Measurements from ENCODE around the gene ADAMTSL1. TPM values are rescaled to one million over a fixed set of nuclear protein-coding genes. Genes with fewer than 3 reads are reported as not detected.
A peak's percentile ranks its signal among the peaks of the same experiment; 100 is the strongest.

The ADAMTSL1 gene
- total RNA-seq, 1 experiment from 2014 or later, result 1.2 TPM

DNA sequence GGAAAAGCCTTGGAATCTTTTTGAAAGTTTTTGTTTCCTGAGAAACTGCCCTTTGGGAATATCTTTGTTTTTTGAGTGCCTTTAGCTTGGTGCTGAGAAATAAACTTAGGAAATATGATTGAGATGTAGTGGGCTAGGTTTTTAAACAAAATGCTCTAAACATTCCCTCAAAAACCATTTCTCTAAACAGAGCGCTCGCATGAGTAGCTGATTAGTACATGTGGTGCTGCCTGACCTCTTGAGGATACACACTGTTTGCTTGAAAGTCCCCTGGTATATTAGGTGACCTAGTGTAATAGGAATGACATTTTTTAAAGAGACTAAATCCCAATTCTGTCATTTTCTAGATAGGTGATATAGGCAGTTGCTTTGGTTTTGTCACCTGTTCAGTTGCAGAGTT is 132.3 kb downstream of the ADAMTSL1 start:
- WGBS (ENCODE audit: extremely low coverage, insufficient read length, low lambda C conversion rate), result no CpG with 5 or more reads among the region's 2 CpGs
- no peak overlapping the region for H2AFZ ChIP-seq (ENCODE audit: low read length)
- H3K4me1 ChIP-seq (ENCODE audit: insufficient read depth, low read length), result peaks cover 8% of the 10 kb centered on the region; the same call in 1 of the 2 replicates
- H3K4me3 Mint-ChIP-seq, result peak overlapping the region in 1 of 2 experiments; percentile 62; a peak in 1 of 5 replicates
- H4K8ac ChIP-seq (replicated peaks; ENCODE audit: insufficient read length, low read depth, low read length), result no peak overlapping the region
- H3K9me3 ChIP-seq (ENCODE audit: control insufficient read depth, low read depth, low read length), result no peaks in the 10 kb centered on the region
- H3K27me3 ChIP-seq (ENCODE audit: insufficient read depth, low read length), result no peaks in the 10 kb centered on the region
- H2BK12ac ChIP-seq (ENCODE audit: insufficient read length, low read depth, low read length), result no peak overlapping the region
- TF ChIP-seq, protein P1, sequence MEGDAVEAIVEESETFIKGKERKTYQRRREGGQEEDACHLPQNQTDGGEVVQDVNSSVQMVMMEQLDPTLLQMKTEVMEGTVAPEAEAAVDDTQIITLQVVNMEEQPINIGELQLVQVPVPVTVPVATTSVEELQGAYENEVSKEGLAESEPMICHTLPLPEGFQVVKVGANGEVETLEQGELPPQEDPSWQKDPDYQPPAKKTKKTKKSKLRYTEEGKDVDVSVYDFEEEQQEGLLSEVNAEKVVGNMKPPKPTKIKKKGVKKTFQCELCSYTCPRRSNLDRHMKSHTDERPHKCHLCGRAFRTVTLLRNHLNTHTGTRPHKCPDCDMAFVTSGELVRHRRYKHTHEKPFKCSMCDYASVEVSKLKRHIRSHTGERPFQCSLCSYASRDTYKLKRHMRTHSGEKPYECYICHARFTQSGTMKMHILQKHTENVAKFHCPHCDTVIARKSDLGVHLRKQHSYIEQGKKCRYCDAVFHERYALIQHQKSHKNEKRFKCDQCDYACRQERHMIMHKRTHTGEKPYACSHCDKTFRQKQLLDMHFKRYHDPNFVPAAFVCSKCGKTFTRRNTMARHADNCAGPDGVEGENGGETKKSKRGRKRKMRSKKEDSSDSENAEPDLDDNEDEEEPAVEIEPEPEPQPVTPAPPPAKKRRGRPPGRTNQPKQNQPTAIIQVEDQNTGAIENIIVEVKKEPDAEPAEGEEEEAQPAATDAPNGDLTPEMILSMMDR (conservative IDR thresholded peaks at IDR 0.05), result no peak
- no peak overlapping the region for H3K14ac ChIP-seq (ENCODE audit: insufficient read depth, low read length)
- H3K9me3 Mint-ChIP-seq, result peaks cover 6 to 9% of the 10 kb centered on the region in 2 experiments; a peak in 4 of 5 replicates
- H3K18ac ChIP-seq (ENCODE audit: insufficient read length, low read depth, low read length), result no peak overlapping the region
- no peaks in the 10 kb centered on the region for H4K20me1 ChIP-seq (ENCODE audit: control insufficient read depth, insufficient read depth, insufficient read length)
- DNase-seq, result no peak
- no peak overlapping the region for H2BK15ac ChIP-seq (ENCODE audit: low read depth, low read length)
- no peak overlapping the region for H3K56ac ChIP-seq (ENCODE audit: insufficient read length, low read depth, low read length)
- no peaks in the 10 kb centered on the region for H3K27me3 Mint-ChIP-seq (ENCODE audit: low read depth)
- H2BK120ac ChIP-seq (ENCODE audit: low read depth, low read length, poor library complexity, severe bottlenecking), result no peak overlapping the region
- H3K23me2 ChIP-seq (ENCODE audit: insufficient read length, low read depth, low read length, poor library complexity, severe bottlenecking), result no peaks in the 10 kb centered on the region
- no peak overlapping the region for H2BK5ac ChIP-seq (ENCODE audit: insufficient read length, low read length)
- H3K79me1 ChIP-seq (ENCODE audit: insufficient read depth, low read depth, low read length, poor library complexity, severe bottlenecking), result no peaks in the 10 kb centered on the region
- peaks cover 4 to 9% (median 9%) of the 10 kb centered on the region in 3 experiments; a peak in 5 of 7 replicates for H3K36me3 Mint-ChIP-seq (ENCODE audit: insufficient read depth in 1 of 3, low read depth in 3 of 3)
- H3K23ac ChIP-seq (ENCODE audit: insufficient read length, low read depth, low read length), result no peak overlapping the region
- H3K27ac ChIP-seq (ENCODE audit: insufficient read length, low read depth, low read length), result no peak overlapping the region
- peak overlapping the region in 2 of 3 experiments; percentile 50 to 68; a peak in 1 of 7 replicates for H3K27ac Mint-ChIP-seq
- H4K91ac ChIP-seq (ENCODE audit: insufficient read length, low read depth, low read length), result no peak overlapping the region
- no peak overlapping the region for H2BK20ac ChIP-seq (ENCODE audit: low read depth, low read length, poor library complexity, severe bottlenecking)
- H3K79me2 ChIP-seq (ENCODE audit: insufficient read depth, low read length), result no peaks in the 10 kb centered on the region
- H3K4me2 ChIP-seq (ENCODE audit: insufficient read depth, insufficient read length, low read length), result no peak overlapping the region
- no peak overlapping the region for H2AK5ac ChIP-seq (ENCODE audit: insufficient read length, low read length)
- H3K4me1 Mint-ChIP-seq, result peaks cover 27 to 38% of the 10 kb centered on the region in 2 experiments
- no peak overlapping the region for H3T11ph ChIP-seq (ENCODE audit: low read length)
- no peak overlapping the region for H3K9ac ChIP-seq (ENCODE audit: extremely low read depth, insufficient read length, low read length)
- H4K5ac ChIP-seq (ENCODE audit: insufficient read length, low read depth, low read length), result no peak overlapping the region
- H3K4ac ChIP-seq (ENCODE audit: low read depth, low read length), result no peak overlapping the region

All from H9 (cell line).